Measurements from ENCODE around the gene SGSM1. TPM values are rescaled to one million over a fixed set of nuclear protein-coding genes. Genes with fewer than 3 reads are reported as not detected.

Gene SGSM1
- total and polyA plus RNA-seq, 10 of the 15 experiments (the other 5 are each of a cell fraction or from before 2014, with no cell fraction given), result not detected

DNA sequence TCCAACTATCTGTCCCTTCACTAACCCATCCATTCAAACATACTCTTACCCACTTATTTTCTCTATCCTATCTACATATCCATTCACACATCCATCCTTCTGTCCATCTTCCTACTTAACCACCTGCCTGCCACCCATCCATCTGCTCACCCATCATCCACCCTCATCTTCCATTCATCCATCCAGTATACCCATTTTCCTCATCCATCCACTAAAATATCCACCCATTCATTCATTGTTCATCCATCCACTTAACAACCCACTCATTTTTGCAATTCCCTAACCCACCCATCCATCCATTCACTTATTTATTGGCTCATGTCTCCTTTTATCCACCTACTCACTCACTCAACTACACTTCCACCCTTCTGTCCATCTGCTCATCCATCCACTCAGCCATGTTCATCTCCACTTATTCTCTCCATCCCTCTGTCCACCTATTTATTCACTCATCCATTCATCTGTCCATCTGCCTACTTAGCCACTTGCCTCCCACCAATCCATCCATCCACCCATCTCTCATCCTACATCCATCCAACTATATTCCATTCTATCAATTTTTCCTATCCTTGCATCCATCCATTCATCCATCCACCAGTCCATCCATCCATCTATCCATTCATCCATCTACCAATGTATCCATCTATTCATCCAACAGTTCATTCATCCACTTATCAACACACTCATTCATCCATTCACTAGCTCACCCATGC is 129.9 kb downstream of the SGSM1 start:
- Histone ChIP-seq H3K36me3 (ENCODE audit: control insufficient read depth in 2 of 2, insufficient read depth in 2 of 2, low read length in 1 of 2) (no peaks in the 10 kb centered on the region), H3K4me3 (no peak overlapping the region), H3K4me1 (ENCODE audit: control insufficient read depth, insufficient read depth, low read length) (no peaks in the 10 kb centered on the region), H3K9ac (ENCODE audit: control insufficient read depth, insufficient read depth, low read length) (no peak overlapping the region), H3K9me3 (replicated peaks; ENCODE audit: control insufficient read depth, insufficient read depth, low read length) (no peaks in the 10 kb centered on the region), H4K20me1 (ENCODE audit: control insufficient read depth, insufficient read depth) (no peaks in the 10 kb centered on the region), H3K4me2 (ENCODE audit: control insufficient read depth, insufficient read depth) (no peak overlapping the region), H3K79me2 (ENCODE audit: control insufficient read depth, insufficient read depth, low read length) (no peaks in the 10 kb centered on the region), H3K27ac (ENCODE audit: control insufficient read depth, insufficient read depth) (no peak overlapping the region), H3K27me3 (replicated peaks in 1 of 2; ENCODE audit: control insufficient read depth in 2 of 2, insufficient read depth in 2 of 2, low read length in 1 of 2) (peaks cover 1 to 2% of the 10 kb centered on the region in 2 experiments), H2AFZ (ENCODE audit: control insufficient read depth, low read depth, low read length) (no peak overlapping the region)
- no peak for DNase-seq (ENCODE audit: low read depth, low spot score)
- no TSS peak for BruUV-seq (replicated peaks)
- CTCF ChIA-PET, result interaction anchor here (4.0 kb wide), 1 partner anchor 113 kb away, joined by 80 read pairs; no protein-coding TSS in a partner anchor
- ATAC-seq, result no peak
- TF ChIP-seq MYB (IDR thresholded peaks at IDR 0.05; ENCODE audit: borderline replicate concordance, low read depth, low read length), result no peak
- no peak for TF ChIP-seq NBN (IDR thresholded peaks at IDR 0.05)
- no peak for TF ChIP-seq EP300 (IDR thresholded peaks at IDR 0.05; ENCODE audit: borderline replicate concordance in 1 of 2, control insufficient read depth in 1 of 2, low read depth in 2 of 2, low read length in 2 of 2)
- TF ChIP-seq, protein P1, sequence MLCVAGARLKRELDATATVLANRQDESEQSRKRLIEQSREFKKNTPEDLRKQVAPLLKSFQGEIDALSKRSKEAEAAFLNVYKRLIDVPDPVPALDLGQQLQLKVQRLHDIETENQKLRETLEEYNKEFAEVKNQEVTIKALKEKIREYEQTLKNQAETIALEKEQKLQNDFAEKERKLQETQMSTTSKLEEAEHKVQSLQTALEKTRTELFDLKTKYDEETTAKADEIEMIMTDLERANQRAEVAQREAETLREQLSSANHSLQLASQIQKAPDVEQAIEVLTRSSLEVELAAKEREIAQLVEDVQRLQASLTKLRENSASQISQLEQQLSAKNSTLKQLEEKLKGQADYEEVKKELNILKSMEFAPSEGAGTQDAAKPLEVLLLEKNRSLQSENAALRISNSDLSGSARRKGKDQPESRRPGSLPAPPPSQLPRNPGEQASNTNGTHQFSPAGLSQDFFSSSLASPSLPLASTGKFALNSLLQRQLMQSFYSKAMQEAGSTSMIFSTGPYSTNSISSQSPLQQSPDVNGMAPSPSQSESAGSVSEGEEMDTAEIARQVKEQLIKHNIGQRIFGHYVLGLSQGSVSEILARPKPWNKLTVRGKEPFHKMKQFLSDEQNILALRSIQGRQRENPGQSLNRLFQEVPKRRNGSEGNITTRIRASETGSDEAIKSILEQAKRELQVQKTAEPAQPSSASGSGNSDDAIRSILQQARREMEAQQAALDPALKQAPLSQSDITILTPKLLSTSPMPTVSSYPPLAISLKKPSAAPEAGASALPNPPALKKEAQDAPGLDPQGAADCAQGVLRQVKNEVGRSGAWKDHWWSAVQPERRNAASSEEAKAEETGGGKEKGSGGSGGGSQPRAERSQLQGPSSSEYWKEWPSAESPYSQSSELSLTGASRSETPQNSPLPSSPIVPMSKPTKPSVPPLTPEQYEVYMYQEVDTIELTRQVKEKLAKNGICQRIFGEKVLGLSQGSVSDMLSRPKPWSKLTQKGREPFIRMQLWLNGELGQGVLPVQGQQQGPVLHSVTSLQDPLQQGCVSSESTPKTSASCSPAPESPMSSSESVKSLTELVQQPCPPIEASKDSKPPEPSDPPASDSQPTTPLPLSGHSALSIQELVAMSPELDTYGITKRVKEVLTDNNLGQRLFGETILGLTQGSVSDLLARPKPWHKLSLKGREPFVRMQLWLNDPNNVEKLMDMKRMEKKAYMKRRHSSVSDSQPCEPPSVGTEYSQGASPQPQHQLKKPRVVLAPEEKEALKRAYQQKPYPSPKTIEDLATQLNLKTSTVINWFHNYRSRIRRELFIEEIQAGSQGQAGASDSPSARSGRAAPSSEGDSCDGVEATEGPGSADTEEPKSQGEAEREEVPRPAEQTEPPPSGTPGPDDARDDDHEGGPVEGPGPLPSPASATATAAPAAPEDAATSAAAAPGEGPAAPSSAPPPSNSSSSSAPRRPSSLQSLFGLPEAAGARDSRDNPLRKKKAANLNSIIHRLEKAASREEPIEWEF (IDR thresholded peaks at IDR 0.05; ENCODE audit: insufficient replicate concordance, low read depth, low read length), result no peak
- TF ChIP-seq CHD4 (IDR thresholded peaks at IDR 0.05), result no peak
- no peak for TF ChIP-seq RCOR1 (conservative IDR thresholded peaks at IDR 0.05; ENCODE audit: low read depth, low read length)
- TF ChIP-seq SMAD1 (IDR thresholded peaks at IDR 0.05; ENCODE audit: low read depth, partially characterized antibody), result no peak
- in situ Hi-C loops (cut with MboI) (no loop called here), intact Hi-C loops (cut with micrococcal nuclease; ENCODE audit: unreplicated experiment) (no loop called here)
- RAD21 ChIA-PET (ENCODE audit: unreplicated experiment), result interaction anchor here (3.5 kb wide), 1 partner anchor 113 kb away, joined by 26 read pairs; no protein-coding TSS in a partner anchor
- POLR2A ChIA-PET, result no interaction called here
- FAIRE-seq, result no peak
- SMC1A ChIA-PET (ENCODE audit: uncharacterized antibody, unreplicated experiment), result no interaction called here

All from GM12878 (cell line).